Kidney capillary endothelial cell (primary cell): ENCODE results near the gene SH3PXD2A.

Source experiments
- DNase-seq: peaks from one replicate; pipeline ENCODE4 v3.0.0-alpha.2; 2018; ENCODE audit warnings: low spot score

Gene SH3PXD2A

GRCh38 chr10:103603382-103603781 lies 252.0 kb downstream of the SH3PXD2A start:
- DNase-seq = no peak

GRCh38 chr10:103602852-103603155 lies 252.6 kb downstream of the SH3PXD2A start:
- no peak for DNase-seq

GRCh38 chr10:103602028-103602851 lies 253.1 kb downstream of the SH3PXD2A start:
- no peak for DNase-seq

- no peak for DNase-seq
Observed at GRCh38 chr10:103600956-103601569, 254.3 kb downstream of the SH3PXD2A start.

GRCh38 chr10:103600325-103600724 lies 255.1 kb downstream of the SH3PXD2A start:
- no peak for DNase-seq

- no peak for DNase-seq
Observed at GRCh38 chr10:103599907-103600306, 255.5 kb downstream of the SH3PXD2A start.

GRCh38 chr10:103599211-103599610 lies 256.2 kb downstream of the SH3PXD2A start:
- DNase-seq = no peak

GRCh38 chr10:103598654-103599115 lies 256.7 kb downstream of the SH3PXD2A start:
- DNase-seq = peak; percentile 52

- DNase-seq = no peak
Observed at GRCh38 chr10:103597003-103597402, 258.4 kb downstream of the SH3PXD2A start.

GRCh38 chr10:103595933-103596726 lies 259.2 kb downstream of the SH3PXD2A start:
- DNase-seq = no peak

- no peak for DNase-seq
Observed at GRCh38 chr10:103593022-103593570, 262.3 kb downstream of the SH3PXD2A start.

- peak; percentile 26 for DNase-seq
Observed at GRCh38 chr10:103592186-103593021, 263.0 kb downstream of the SH3PXD2A start.

- no peak for DNase-seq
Observed at GRCh38 chr10:103590744-103591291, 264.6 kb downstream of the SH3PXD2A start.

- DNase-seq = no peak
Observed at GRCh38 chr10:103590060-103590459, 265.3 kb downstream of the SH3PXD2A start.

GRCh38 chr10:103589074-103589630 lies 266.2 kb downstream of the SH3PXD2A start:
- DNase-seq = no peak

- no peak for DNase-seq
Observed at GRCh38 chr10:103587073-103587472, 268.3 kb downstream of the SH3PXD2A start.

- no peak for DNase-seq
Observed at GRCh38 chr10:103585011-103585405, 270.4 kb downstream of the SH3PXD2A start.

- DNase-seq = peak; percentile 21
Observed at GRCh38 chr10:103584216-103585010, 271.0 kb downstream of the SH3PXD2A start.

- no peak for DNase-seq
Observed at GRCh38 chr10:103583871-103584215, 271.5 kb downstream of the SH3PXD2A start.
